Neural progenitor cell (in vitro differentiated cells): ENCODE results near the gene CTNNA3. TPM values are rescaled to one million over a fixed set of nuclear protein-coding genes. Genes with fewer than 3 reads are reported as not detected.

Experiments
- DNase-seq: peaks from one replicate; pipeline ENCODE4 v3.0.0-alpha.2; 2016; ENCODE audit warnings: low spot score
- H2AFZ ChIP-seq: fragments of 200-600 bp; sonication (generic); replicated peaks from 2 replicates; pipeline ENCODE4 v1.6.1; 2016; ENCODE audit warnings: antibody characterized with exemption
- H3F3A ChIP-seq: fragments of 200-600 bp; sonication (generic); 2 replicates; pipeline ENCODE4 v1.6.1; 2016; ENCODE audit warnings: antibody characterized with exemption, low read depth
- H3K27ac ChIP-seq: fragments of 200-600 bp; sonication (generic); 2 replicates; pipeline ENCODE4 v1.5.1; 2016; ENCODE audit warnings: mild to moderate bottlenecking
- H3K27me3 ChIP-seq: fragments of 200-600 bp; sonication (generic); 2 replicates; pipeline ENCODE4 v1.6.1; 2016; ENCODE audit warnings: mild to moderate bottlenecking, moderate library complexity
- H3K36me3 ChIP-seq: fragments of 200-600 bp; sonication (generic); 2 replicates; pipeline ENCODE4 v1.5.1; 2016
- H3K4me1 ChIP-seq: fragments of 200-600 bp; sonication (generic); 2 replicates; pipeline ENCODE4 v1.6.1; 2016; ENCODE audit warnings: mixed run types
- H3K4me2 ChIP-seq: fragments of 200-600 bp; sonication (generic); 2 replicates; pipeline ENCODE4 v1.6.1; 2016
- H3K4me3 ChIP-seq: fragments of 200-600 bp; sonication (generic); 2 replicates; pipeline ENCODE4 v1.5.1; 2016
- H3K79me2 ChIP-seq: fragments of 200-600 bp; sonication (generic); 2 replicates; pipeline ENCODE4 v1.6.1; 2016; ENCODE audit warnings: low read depth
- H3K9ac ChIP-seq: fragments of 200-600 bp; sonication (generic); 2 replicates; pipeline ENCODE4 v1.6.1; 2016
- H3K9me3 ChIP-seq: fragments of 200-600 bp; sonication (generic); 2 replicates; pipeline ENCODE4 v1.5.1; 2016; ENCODE audit warnings: low read depth
- H4K20me1 ChIP-seq: fragments of 200-600 bp; sonication (generic); 2 replicates; pipeline ENCODE4 v1.6.1; 2016; ENCODE audit warnings: low read depth
- H3K27ac Mint-ChIP-seq: 3 replicates; pipeline ENCODE4 v1.8.0; 2021; ENCODE audit warnings: mixed read lengths
- H3K27me3 Mint-ChIP-seq: 2 replicates; pipeline ENCODE4 v1.8.0; 2022; ENCODE audit warnings: low read depth, mild to moderate bottlenecking, inconsistent platforms, moderate library complexity, mixed read lengths; ENCODE audit not compliant: insufficient read depth
- H3K36me3 Mint-ChIP-seq: 3 replicates; pipeline ENCODE4 v1.8.0; 2021; ENCODE audit warnings: mixed read lengths
- H3K4me1 Mint-ChIP-seq: 3 replicates; pipeline ENCODE4 v1.8.0; 2021; ENCODE audit warnings: mixed read lengths
- H3K4me3 Mint-ChIP-seq: 3 replicates; pipeline ENCODE4 v1.8.0; 2021; ENCODE audit warnings: mild to moderate bottlenecking, moderate library complexity, mixed read lengths
- H3K9me3 Mint-ChIP-seq: 3 replicates; pipeline ENCODE4 v1.8.0; 2020; ENCODE audit warnings: mixed read lengths
- CTCF ChIP-seq: fragments of 200-600 bp; sonication (generic); IDR thresholded peaks from 2 replicates; pipeline ENCODE4 v1.5.1; 2017; ENCODE audit warnings: antibody characterized with exemption, mild to moderate bottlenecking
- EZH2 ChIP-seq: fragments of 200-600 bp; sonication (generic); IDR thresholded peaks from 2 replicates; pipeline ENCODE4 v1.6.1; 2017; ENCODE audit warnings: antibody characterized with exemption, mild to moderate bottlenecking, moderate library complexity
- EZH2phosphoT487 ChIP-seq: fragments of 200-600 bp; sonication (generic); IDR thresholded peaks from 2 replicates; pipeline ENCODE4 v1.6.1; 2017; ENCODE audit warnings: antibody characterized with exemption
- total RNA-seq: library from RNA; depleted of rRNA; stranded (reverse); fragments of >200 nt; gene quantifications from 2 replicates; pipeline ENCODE4 v1.2.3, GENCODE V29; 2015; ENCODE audit warnings: low replicate concordance

CTNNA3 gene
- total RNA-seq, 1 donor from 2014 or later, result 12.9 TPM

- DNase-seq, result no peak
- Histone ChIP-seq H3K27me3 (no peaks in the 10 kb centered on the region), H3K4me2 (no peak overlapping the region), H3K4me3 (no peak overlapping the region), H2AFZ (no peak overlapping the region), H3K4me1 (no peaks in the 10 kb centered on the region), H3K9me3 (no peaks in the 10 kb centered on the region), H3K36me3 (no peaks in the 10 kb centered on the region), H3K79me2 (no peaks in the 10 kb centered on the region), H3K27ac (no peak overlapping the region), H4K20me1 (no peaks in the 10 kb centered on the region), H3F3A (no peaks in the 10 kb centered on the region), H3K9ac (no peak overlapping the region)
- Mint-ChIP-seq H3K27ac (no peak overlapping the region), H3K4me3 (no peak overlapping the region), H3K27me3 (no peaks in the 10 kb centered on the region), H3K36me3 (no peaks in the 10 kb centered on the region), H3K9me3 (no peaks in the 10 kb centered on the region), H3K4me1 (peaks cover 3% of the 10 kb centered on the region)
- no peak for TF ChIP-seq CTCF
- no peak for TF ChIP-seq EZH2phosphoT487
- no peak for TF ChIP-seq EZH2
These were observed 1403.1 kb downstream of the CTNNA3 start for GRCh38 chr10:66292922-66293321.

- no peaks in the 10 kb centered on the region for H3K4me1 ChIP-seq
- no peaks in the 10 kb centered on the region for H3F3A ChIP-seq
- Mint-ChIP-seq H3K9me3 (no peaks in the 10 kb centered on the region), H3K27ac (no peak overlapping the region), H3K36me3 (no peaks in the 10 kb centered on the region), H3K27me3 (no peaks in the 10 kb centered on the region), H3K4me3 (no peak overlapping the region), H3K4me1 (peaks cover 3% of the 10 kb centered on the region)
- H3K36me3 ChIP-seq, result no peaks in the 10 kb centered on the region
- no peak overlapping the region for H2AFZ ChIP-seq
- H4K20me1 ChIP-seq, result no peaks in the 10 kb centered on the region
- no peak overlapping the region for H3K9ac ChIP-seq
- no peak overlapping the region for H3K27ac ChIP-seq
- H3K4me2 ChIP-seq, result no peak overlapping the region
- TF ChIP-seq EZH2phosphoT487, result no peak
- no peak for TF ChIP-seq CTCF
- TF ChIP-seq EZH2, result no peak
- no peak for DNase-seq
- H3K27me3 ChIP-seq, result no peaks in the 10 kb centered on the region
- H3K4me3 ChIP-seq, result no peak overlapping the region
- no peaks in the 10 kb centered on the region for H3K9me3 ChIP-seq
- no peaks in the 10 kb centered on the region for H3K79me2 ChIP-seq
These were observed 1403.5 kb downstream of the CTNNA3 start for GRCh38 chr10:66292456-66292855.

GRCh38 chr10:66291133-66291532 is 1404.9 kb downstream of the CTNNA3 start:
- no peaks in the 10 kb centered on the region for H3K79me2 ChIP-seq
- no peak for TF ChIP-seq EZH2phosphoT487
- no peak for TF ChIP-seq EZH2
- TF ChIP-seq CTCF, result no peak
- no peaks in the 10 kb centered on the region for H3F3A ChIP-seq
- no peak overlapping the region for H3K4me3 ChIP-seq
- H3K4me1 ChIP-seq, result no peaks in the 10 kb centered on the region
- no peaks in the 10 kb centered on the region for H3K27me3 ChIP-seq
- H3K27ac ChIP-seq, result no peak overlapping the region
- H3K4me1 Mint-ChIP-seq, result peaks cover 3% of the 10 kb centered on the region
- H3K36me3 Mint-ChIP-seq, result no peaks in the 10 kb centered on the region
- H3K27me3 Mint-ChIP-seq, result no peaks in the 10 kb centered on the region
- DNase-seq, result no peak
- H3K9ac ChIP-seq, result no peak overlapping the region
- no peak overlapping the region for H3K4me2 ChIP-seq
- H3K36me3 ChIP-seq, result no peaks in the 10 kb centered on the region
- H4K20me1 ChIP-seq, result no peaks in the 10 kb centered on the region
- no peaks in the 10 kb centered on the region for H3K9me3 ChIP-seq
- H2AFZ ChIP-seq, result no peak overlapping the region
- no peak overlapping the region for H3K4me3 Mint-ChIP-seq
- H3K27ac Mint-ChIP-seq, result no peak overlapping the region
- H3K9me3 Mint-ChIP-seq, result no peaks in the 10 kb centered on the region

GRCh38 chr10:66284621-66285020 is 1411.4 kb downstream of the CTNNA3 start:
- H3K36me3 ChIP-seq, result no peaks in the 10 kb centered on the region
- Mint-ChIP-seq H3K36me3 (no peaks in the 10 kb centered on the region), H3K4me3 (no peak overlapping the region), H3K27me3 (no peaks in the 10 kb centered on the region), H3K9me3 (no peaks in the 10 kb centered on the region), H3K27ac (no peak overlapping the region), H3K4me1 (no peaks in the 10 kb centered on the region)
- no peaks in the 10 kb centered on the region for H3F3A ChIP-seq
- H3K27ac ChIP-seq, result no peak overlapping the region
- no peaks in the 10 kb centered on the region for H3K9me3 ChIP-seq
- H3K4me2 ChIP-seq, result no peak overlapping the region
- no peaks in the 10 kb centered on the region for H4K20me1 ChIP-seq
- no peak overlapping the region for H3K4me3 ChIP-seq
- H3K27me3 ChIP-seq, result no peaks in the 10 kb centered on the region
- no peak overlapping the region for H2AFZ ChIP-seq
- DNase-seq, result no peak
- no peaks in the 10 kb centered on the region for H3K4me1 ChIP-seq
- H3K79me2 ChIP-seq, result no peaks in the 10 kb centered on the region
- TF ChIP-seq EZH2phosphoT487, result no peak
- TF ChIP-seq EZH2, result no peak
- TF ChIP-seq CTCF, result no peak
- H3K9ac ChIP-seq, result no peak overlapping the region
